Measurements from ENCODE around the gene DUSP22.
A peak's percentile ranks its signal among the peaks of the same experiment; 100 is the strongest.

DUSP22 gene

GRCh38 chr6:338815-339262, 46.6 kb downstream of the DUSP22 start:
- DNase-seq (ENCODE audit: low read depth in 2 of 2): no peak

- no peak for DNase-seq (ENCODE audit: low read depth in 2 of 2)
Observed at GRCh38 chr6:339480-339879, 47.2 kb downstream of the DUSP22 start.

- no peak for DNase-seq (ENCODE audit: low read depth in 2 of 2)
Observed at GRCh38 chr6:340186-340955, 48.1 kb downstream of the DUSP22 start.

- DNase-seq (ENCODE audit: low read depth in 2 of 2): no peak
Observed at GRCh38 chr6:340991-341827, 48.9 kb downstream of the DUSP22 start.

GRCh38 chr6:341914-342831, 49.9 kb downstream of the DUSP22 start:
- no peak for DNase-seq (ENCODE audit: low read depth in 2 of 2)

GRCh38 chr6:342832-343179, 50.5 kb downstream of the DUSP22 start:
- no peak for DNase-seq (ENCODE audit: low read depth in 2 of 2)

GRCh38 chr6:343226-343935, 51.1 kb downstream of the DUSP22 start:
- no peak for DNase-seq (ENCODE audit: low read depth in 2 of 2)

GRCh38 chr6:343960-344815, 51.9 kb downstream of the DUSP22 start:
- peak in 1 of 2 experiments; percentile 12 for DNase-seq (ENCODE audit: low read depth in 2 of 2)

GRCh38 chr6:344816-345340, 52.6 kb downstream of the DUSP22 start:
- DNase-seq (ENCODE audit: low read depth in 2 of 2): peak; percentile 53 to 54

GRCh38 chr6:345747-346385, 53.6 kb downstream of the DUSP22 start:
- DNase-seq (ENCODE audit: low read depth in 2 of 2): no peak

GRCh38 chr6:346386-347030, 54.2 kb downstream of the DUSP22 start:
- peak; percentile 56 to 57 for DNase-seq (ENCODE audit: low read depth in 2 of 2)

GRCh38 chr6:347232-347631, 54.9 kb downstream of the DUSP22 start:
- no peak for DNase-seq (ENCODE audit: low read depth in 2 of 2)

GRCh38 chr6:347951-348859, 55.9 kb downstream of the DUSP22 start:
- no peak for DNase-seq (ENCODE audit: low read depth in 2 of 2)

- no peak for DNase-seq (ENCODE audit: low read depth in 2 of 2)
Observed at GRCh38 chr6:348860-349396, 56.6 kb downstream of the DUSP22 start.

- DNase-seq (ENCODE audit: low read depth in 2 of 2): no peak
Observed at GRCh38 chr6:349491-349921, 57.2 kb downstream of the DUSP22 start.

- DNase-seq (ENCODE audit: low read depth in 2 of 2): no peak
Observed at GRCh38 chr6:350371-350770, 58.1 kb downstream of the DUSP22 start.

GRCh38 chr6:351011-351866, 59.0 kb downstream of the DUSP22 start:
- DNase-seq (ENCODE audit: low read depth in 2 of 2): no peak
